Effector CD4-positive, alpha-beta T cell (primary cell): ENCODE results near the gene OR2G6.

Experiments
- DNase-seq: peaks from one replicate; pipeline ENCODE4 v3.0.0-alpha.2; 2020

OR2G6 gene

DNA sequence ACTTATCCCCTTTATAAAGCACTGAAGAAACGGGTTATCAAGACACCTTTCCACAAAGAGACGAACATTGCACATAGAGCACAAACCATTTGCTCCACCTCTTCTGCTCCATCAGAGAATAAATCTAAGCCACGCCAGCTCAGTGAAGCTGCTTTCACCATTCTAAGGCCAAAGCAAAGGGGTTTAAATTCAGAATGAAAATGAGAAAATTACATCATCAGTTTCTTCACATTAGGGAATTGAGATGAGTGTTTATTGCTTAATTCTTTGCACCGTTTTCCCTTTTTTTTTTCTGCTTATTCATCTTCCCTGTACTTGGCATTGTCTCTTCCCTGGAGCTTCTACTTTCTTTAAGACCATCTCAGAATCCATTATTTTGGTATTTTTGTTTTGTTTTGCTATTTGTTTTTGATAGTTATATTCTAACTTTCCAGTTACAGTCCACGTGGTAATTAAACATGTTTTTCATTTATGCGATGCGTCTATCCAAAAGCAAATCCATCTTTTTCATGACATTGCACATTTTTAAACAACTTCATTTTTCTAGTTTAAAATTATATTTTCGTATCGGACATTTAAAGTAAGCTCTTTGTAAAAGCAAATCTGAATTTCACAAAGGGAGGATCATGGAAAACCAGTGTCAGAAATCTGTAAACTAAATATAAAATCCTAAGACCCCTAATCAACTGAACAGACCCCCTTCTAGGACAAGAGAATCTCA is 68.5 kb downstream of the OR2G6 start:
- no peak for DNase-seq
